GM12864 (cell line): ENCODE results near the gene ZBTB38.

ENCODE experiments used
- DNase-seq: peaks from one replicate; pipeline ENCODE4 v3.0.0-alpha.2; 2011; ENCODE audit warnings: low read depth
- H3K4me3 ChIP-seq: 2 replicates; pipeline ENCODE4 v1.5.1; 2011; ENCODE audit warnings: mild to moderate bottlenecking, low read depth, low read length, control low read depth
- TF ChIP-seq, protein P1 (sequence below): IDR thresholded peaks from 2 replicates; pipeline ENCODE4 v1.5.1; 2011; ENCODE audit warnings: low read depth, mild to moderate bottlenecking, moderate library complexity, low read length, control low read depth, inconsistent platforms; ENCODE audit errors: missing control alignments

ZBTB38 gene

DNA sequence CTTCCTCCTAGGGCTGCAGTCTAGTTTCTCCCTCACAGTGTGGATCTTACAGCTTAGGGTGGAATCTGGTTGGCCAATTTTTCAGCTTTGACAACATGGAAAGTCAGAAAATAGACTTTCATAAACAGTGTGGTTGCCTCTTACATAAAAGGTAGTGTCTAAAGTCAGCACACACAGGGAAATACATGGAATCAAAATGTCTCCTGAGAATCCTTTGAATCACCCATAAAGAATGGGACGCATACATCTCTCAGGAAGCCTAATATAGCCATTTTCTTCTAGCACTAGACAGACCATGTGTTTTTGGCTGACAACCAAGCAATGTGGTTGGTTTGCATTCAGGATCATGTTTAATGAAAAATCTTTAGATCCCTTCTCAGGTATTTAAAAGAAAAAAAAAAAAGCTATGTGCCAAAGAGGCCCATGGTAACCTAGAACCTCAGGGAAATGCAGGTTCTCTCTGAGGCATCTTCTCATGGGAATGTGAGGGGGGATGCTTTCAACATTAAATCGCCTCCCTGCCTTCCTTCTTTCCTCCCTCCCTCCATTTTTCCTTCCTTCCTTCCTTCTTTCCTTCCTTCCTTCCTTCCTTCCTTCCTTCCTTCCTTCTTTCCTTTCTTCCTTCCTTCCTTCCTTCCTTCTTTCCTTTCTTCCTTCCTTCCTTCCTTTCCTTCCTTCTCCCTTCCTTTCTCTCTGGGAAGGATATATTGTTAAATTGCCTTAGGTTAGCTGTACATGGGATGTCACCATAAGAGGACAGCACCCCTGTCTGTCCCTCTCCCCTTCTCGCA, 34.3 kb upstream of the ZBTB38 start:
- TF ChIP-seq, protein P1, sequence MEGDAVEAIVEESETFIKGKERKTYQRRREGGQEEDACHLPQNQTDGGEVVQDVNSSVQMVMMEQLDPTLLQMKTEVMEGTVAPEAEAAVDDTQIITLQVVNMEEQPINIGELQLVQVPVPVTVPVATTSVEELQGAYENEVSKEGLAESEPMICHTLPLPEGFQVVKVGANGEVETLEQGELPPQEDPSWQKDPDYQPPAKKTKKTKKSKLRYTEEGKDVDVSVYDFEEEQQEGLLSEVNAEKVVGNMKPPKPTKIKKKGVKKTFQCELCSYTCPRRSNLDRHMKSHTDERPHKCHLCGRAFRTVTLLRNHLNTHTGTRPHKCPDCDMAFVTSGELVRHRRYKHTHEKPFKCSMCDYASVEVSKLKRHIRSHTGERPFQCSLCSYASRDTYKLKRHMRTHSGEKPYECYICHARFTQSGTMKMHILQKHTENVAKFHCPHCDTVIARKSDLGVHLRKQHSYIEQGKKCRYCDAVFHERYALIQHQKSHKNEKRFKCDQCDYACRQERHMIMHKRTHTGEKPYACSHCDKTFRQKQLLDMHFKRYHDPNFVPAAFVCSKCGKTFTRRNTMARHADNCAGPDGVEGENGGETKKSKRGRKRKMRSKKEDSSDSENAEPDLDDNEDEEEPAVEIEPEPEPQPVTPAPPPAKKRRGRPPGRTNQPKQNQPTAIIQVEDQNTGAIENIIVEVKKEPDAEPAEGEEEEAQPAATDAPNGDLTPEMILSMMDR = no peak
- no peak overlapping the region for H3K4me3 ChIP-seq
- DNase-seq = no peak

DNA sequence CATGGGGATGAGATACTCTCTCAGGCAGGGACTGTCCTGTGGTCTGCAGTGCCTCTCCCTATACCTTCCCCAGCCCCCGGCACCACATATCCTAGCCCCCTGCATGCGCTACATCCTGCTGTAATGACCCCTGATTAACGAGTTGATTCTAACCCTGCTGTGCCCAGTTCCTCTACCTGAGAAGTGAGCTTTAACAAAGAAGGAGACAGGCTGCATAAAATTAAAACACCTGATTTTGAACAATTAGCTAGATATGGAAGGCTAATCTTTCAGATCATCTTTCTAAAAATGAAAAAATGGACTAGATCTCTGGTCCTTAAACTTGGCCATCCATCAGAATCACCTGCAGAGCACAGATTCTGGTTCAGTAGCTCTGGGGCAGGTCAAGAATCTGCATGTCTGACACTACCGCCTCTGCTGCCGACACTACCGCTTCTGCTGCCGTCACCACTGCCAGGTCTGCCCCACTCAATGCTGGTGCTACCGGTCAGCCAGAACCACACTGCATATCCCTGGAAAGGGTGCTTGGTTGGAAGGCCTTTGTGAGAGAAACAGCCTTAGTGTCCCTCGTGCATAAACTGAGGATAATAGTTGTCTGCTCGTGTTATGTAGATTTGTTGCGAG, 33.6 kb upstream of the ZBTB38 start:
- DNase-seq = no peak
- TF ChIP-seq, protein P1 = no peak
- H3K4me3 ChIP-seq = no peak overlapping the region

DNA sequence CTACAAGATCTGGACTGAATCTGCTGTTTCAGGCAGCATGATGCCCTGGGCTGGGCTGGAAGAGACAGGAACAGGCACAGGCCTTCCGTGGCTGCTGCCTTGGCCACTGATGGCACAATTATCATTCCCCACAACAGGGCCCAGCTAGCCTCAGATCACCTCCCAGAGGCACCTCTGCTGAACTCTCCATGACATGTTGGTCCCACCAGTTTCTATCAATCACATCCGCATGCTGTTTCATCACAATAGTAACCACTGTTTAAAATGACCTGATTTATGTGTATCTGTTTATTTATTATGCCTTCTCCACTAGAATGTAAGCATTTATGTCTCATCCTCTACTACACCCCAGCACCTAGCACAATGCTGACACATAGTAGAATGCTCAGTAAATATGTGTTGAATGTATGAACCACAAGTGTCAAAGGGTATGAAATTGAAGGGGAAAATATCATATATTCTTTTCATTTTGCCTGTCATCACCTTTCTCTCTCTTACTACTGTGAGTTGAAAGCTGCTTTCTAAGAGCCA, 32.7 kb upstream of the ZBTB38 start:
- H3K4me3 ChIP-seq = no peak overlapping the region
- TF ChIP-seq, protein P1 = no peak
- DNase-seq = no peak

- DNase-seq = peak; percentile 94
- TF ChIP-seq, protein P1 = no peak
Measured at GRCh38 chr3:141336672-141337522, 31.4 kb upstream of the ZBTB38 start.

GRCh38 chr3:141337523-141337854, 30.8 kb upstream of the ZBTB38 start:
- DNase-seq = no peak
- no peak overlapping the region; the same call in 1 of the 2 replicates for H3K4me3 ChIP-seq
- TF ChIP-seq, protein P1 = no peak

More at GRCh38 chr3:141336672-141337522, 31.4 kb upstream of the ZBTB38 start:
- no peak overlapping the region; the same call in 1 of the 2 replicates for H3K4me3 ChIP-seq

GRCh38 chr3:141337991-141338390, 30.3 kb upstream of the ZBTB38 start:
- no peak overlapping the region for H3K4me3 ChIP-seq
- no peak for DNase-seq
- TF ChIP-seq, protein P1 = no peak
